ENCODE data around the gene NCSTN.

Gene NCSTN

GRCh38 chr1:160352555-160352954 is 9.4 kb downstream of the NCSTN start:
- H3K9me3 ChIP-seq (ENCODE audit: control insufficient read depth, low read depth, low read length), result no peaks in the 10 kb centered on the region
- H3K9ac ChIP-seq (ENCODE audit: low read length), result no peak overlapping the region
- peaks cover 96% of the 10 kb centered on the region for H3K36me3 ChIP-seq (ENCODE audit: control insufficient read depth, low read depth, low read length)
- no peak overlapping the region for H3K4me3 ChIP-seq (ENCODE audit: low read length)
- no peaks in the 10 kb centered on the region for H3K27me3 ChIP-seq (ENCODE audit: control insufficient read depth, insufficient read depth, low read length)
- H3K27ac ChIP-seq (ENCODE audit: low read length), result no peak overlapping the region
- H3K4me1 ChIP-seq (ENCODE audit: control insufficient read depth, low read depth, low read length), result no peaks in the 10 kb centered on the region

GRCh38 chr1:160353223-160353622 is 10.0 kb downstream of the NCSTN start:
- H3K9ac ChIP-seq (ENCODE audit: low read length), result no peak overlapping the region
- no peaks in the 10 kb centered on the region for H3K4me1 ChIP-seq (ENCODE audit: control insufficient read depth, low read depth, low read length)
- H3K27ac ChIP-seq (ENCODE audit: low read length), result no peak overlapping the region
- H3K27me3 ChIP-seq (ENCODE audit: control insufficient read depth, insufficient read depth, low read length), result no peaks in the 10 kb centered on the region
- H3K4me3 ChIP-seq (ENCODE audit: low read length), result no peak overlapping the region
- no peaks in the 10 kb centered on the region for H3K9me3 ChIP-seq (ENCODE audit: control insufficient read depth, low read depth, low read length)
- H3K36me3 ChIP-seq (ENCODE audit: control insufficient read depth, low read depth, low read length), result peaks cover 97% of the 10 kb centered on the region

GRCh38 chr1:160354388-160354985 is 11.3 kb downstream of the NCSTN start:
- Histone ChIP-seq H3K9ac (ENCODE audit: low read length) (no peak overlapping the region), H3K36me3 (ENCODE audit: control insufficient read depth, low read depth, low read length) (peaks cover 91% of the 10 kb centered on the region), H3K4me3 (ENCODE audit: low read length) (no peak overlapping the region)

GRCh38 chr1:160357286-160358002 is 14.3 kb downstream of the NCSTN start:
- H3K4me3 ChIP-seq (ENCODE audit: low read length), result no peak overlapping the region
- H3K36me3 ChIP-seq (ENCODE audit: control insufficient read depth, low read depth, low read length), result peaks cover 76% of the 10 kb centered on the region
- H3K27me3 ChIP-seq (ENCODE audit: control insufficient read depth, insufficient read depth, low read length), result no peaks in the 10 kb centered on the region
- no peak overlapping the region for H3K9ac ChIP-seq (ENCODE audit: low read length)
- H3K27ac ChIP-seq (ENCODE audit: low read length), result no peak overlapping the region
- peaks cover 7% of the 10 kb centered on the region for H3K4me1 ChIP-seq (ENCODE audit: control insufficient read depth, low read depth, low read length)
- no peaks in the 10 kb centered on the region for H3K9me3 ChIP-seq (ENCODE audit: control insufficient read depth, low read depth, low read length)

More at GRCh38 chr1:160354388-160354985, 11.3 kb downstream of the NCSTN start:
- Histone ChIP-seq H3K27ac (ENCODE audit: low read length) (no peak overlapping the region), H3K4me1 (ENCODE audit: control insufficient read depth, low read depth, low read length) (no peaks in the 10 kb centered on the region), H3K27me3 (ENCODE audit: control insufficient read depth, insufficient read depth, low read length) (no peaks in the 10 kb centered on the region), H3K9me3 (ENCODE audit: control insufficient read depth, low read depth, low read length) (no peaks in the 10 kb centered on the region)

- Histone ChIP-seq H3K36me3 (ENCODE audit: control insufficient read depth, low read depth, low read length) (peaks cover 69% of the 10 kb centered on the region), H3K4me1 (ENCODE audit: control insufficient read depth, low read depth, low read length) (peaks cover 14% of the 10 kb centered on the region), H3K27me3 (ENCODE audit: control insufficient read depth, insufficient read depth, low read length) (no peaks in the 10 kb centered on the region), H3K4me3 (ENCODE audit: low read length) (no peak overlapping the region), H3K9ac (ENCODE audit: low read length) (no peak overlapping the region), H3K27ac (ENCODE audit: low read length) (no peak overlapping the region), H3K9me3 (ENCODE audit: control insufficient read depth, low read depth, low read length) (no peaks in the 10 kb centered on the region)
Measured at GRCh38 chr1:160358073-160358472, 14.9 kb downstream of the NCSTN start.

GRCh38 chr1:160359559-160360226 is 16.5 kb downstream of the NCSTN start:
- H3K4me3 ChIP-seq (ENCODE audit: low read length), result no peak overlapping the region
- H3K4me1 ChIP-seq (ENCODE audit: control insufficient read depth, low read depth, low read length), result peaks cover 16% of the 10 kb centered on the region
- H3K36me3 ChIP-seq (ENCODE audit: control insufficient read depth, low read depth, low read length), result peaks cover 53% of the 10 kb centered on the region
- H3K9me3 ChIP-seq (ENCODE audit: control insufficient read depth, low read depth, low read length), result no peaks in the 10 kb centered on the region
- no peak overlapping the region for H3K27ac ChIP-seq (ENCODE audit: low read length)
- H3K9ac ChIP-seq (ENCODE audit: low read length), result no peak overlapping the region
- H3K27me3 ChIP-seq (ENCODE audit: control insufficient read depth, insufficient read depth, low read length), result no peaks in the 10 kb centered on the region

GRCh38 chr1:160360227-160360695 is 17.1 kb downstream of the NCSTN start:
- Histone ChIP-seq H3K4me1 (ENCODE audit: control insufficient read depth, low read depth, low read length) (peaks cover 16% of the 10 kb centered on the region), H3K27me3 (ENCODE audit: control insufficient read depth, insufficient read depth, low read length) (no peaks in the 10 kb centered on the region), H3K9ac (ENCODE audit: low read length) (no peak overlapping the region), H3K4me3 (ENCODE audit: low read length) (no peak overlapping the region), H3K9me3 (ENCODE audit: control insufficient read depth, low read depth, low read length) (no peaks in the 10 kb centered on the region), H3K36me3 (ENCODE audit: control insufficient read depth, low read depth, low read length) (peaks cover 47% of the 10 kb centered on the region), H3K27ac (ENCODE audit: low read length) (no peak overlapping the region)

- no peak overlapping the region for H3K9ac ChIP-seq (ENCODE audit: low read length)
- H3K27ac ChIP-seq (ENCODE audit: low read length), result no peak overlapping the region
- no peaks in the 10 kb centered on the region for H3K9me3 ChIP-seq (ENCODE audit: control insufficient read depth, low read depth, low read length)
- no peaks in the 10 kb centered on the region for H3K27me3 ChIP-seq (ENCODE audit: control insufficient read depth, insufficient read depth, low read length)
- peaks cover 19% of the 10 kb centered on the region for H3K4me1 ChIP-seq (ENCODE audit: control insufficient read depth, low read depth, low read length)
- peaks cover 38% of the 10 kb centered on the region for H3K36me3 ChIP-seq (ENCODE audit: control insufficient read depth, low read depth, low read length)
- no peak overlapping the region for H3K4me3 ChIP-seq (ENCODE audit: low read length)
Measured at GRCh38 chr1:160361199-160361598, 18.0 kb downstream of the NCSTN start.

GRCh38 chr1:160361814-160362167 is 18.6 kb downstream of the NCSTN start:
- H3K4me3 ChIP-seq (ENCODE audit: low read length), result no peak overlapping the region
- no peaks in the 10 kb centered on the region for H3K27me3 ChIP-seq (ENCODE audit: control insufficient read depth, insufficient read depth, low read length)
- H3K36me3 ChIP-seq (ENCODE audit: control insufficient read depth, low read depth, low read length), result peaks cover 32% of the 10 kb centered on the region
- peaks cover 19% of the 10 kb centered on the region for H3K4me1 ChIP-seq (ENCODE audit: control insufficient read depth, low read depth, low read length)
- H3K27ac ChIP-seq (ENCODE audit: low read length), result peak overlapping the region; percentile 24
- H3K9ac ChIP-seq (ENCODE audit: low read length), result peak overlapping the region; percentile 63
- H3K9me3 ChIP-seq (ENCODE audit: control insufficient read depth, low read depth, low read length), result no peaks in the 10 kb centered on the region

- Histone ChIP-seq H3K4me1 (ENCODE audit: control insufficient read depth, low read depth, low read length) (peaks cover 19% of the 10 kb centered on the region), H3K4me3 (ENCODE audit: low read length) (no peak overlapping the region), H3K36me3 (ENCODE audit: control insufficient read depth, low read depth, low read length) (peaks cover 27% of the 10 kb centered on the region), H3K27ac (ENCODE audit: low read length) (peak overlapping the region; percentile 24), H3K9me3 (ENCODE audit: control insufficient read depth, low read depth, low read length) (no peaks in the 10 kb centered on the region), H3K27me3 (ENCODE audit: control insufficient read depth, insufficient read depth, low read length) (no peaks in the 10 kb centered on the region), H3K9ac (ENCODE audit: low read length) (peak overlapping the region; percentile 63)
Measured at GRCh38 chr1:160362168-160362957, 19.2 kb downstream of the NCSTN start.

GRCh38 chr1:160363010-160363409 is 19.8 kb downstream of the NCSTN start:
- Histone ChIP-seq H3K27me3 (ENCODE audit: control insufficient read depth, insufficient read depth, low read length) (no peaks in the 10 kb centered on the region), H3K9me3 (ENCODE audit: control insufficient read depth, low read depth, low read length) (no peaks in the 10 kb centered on the region), H3K9ac (ENCODE audit: low read length) (peak overlapping the region; percentile 63), H3K36me3 (ENCODE audit: control insufficient read depth, low read depth, low read length) (peaks cover 22% of the 10 kb centered on the region), H3K27ac (ENCODE audit: low read length) (no peak overlapping the region), H3K4me3 (ENCODE audit: low read length) (no peak overlapping the region), H3K4me1 (ENCODE audit: control insufficient read depth, low read depth, low read length) (peaks cover 19% of the 10 kb centered on the region)
